ENCODE measurements around the gene TINCR. TPM values are rescaled to one million over a fixed set of nuclear protein-coding genes. Genes with fewer than 3 reads are reported as not detected.

The TINCR gene
- total RNA-seq, 1 donor from 2014 or later = 3.9 TPM

DNA sequence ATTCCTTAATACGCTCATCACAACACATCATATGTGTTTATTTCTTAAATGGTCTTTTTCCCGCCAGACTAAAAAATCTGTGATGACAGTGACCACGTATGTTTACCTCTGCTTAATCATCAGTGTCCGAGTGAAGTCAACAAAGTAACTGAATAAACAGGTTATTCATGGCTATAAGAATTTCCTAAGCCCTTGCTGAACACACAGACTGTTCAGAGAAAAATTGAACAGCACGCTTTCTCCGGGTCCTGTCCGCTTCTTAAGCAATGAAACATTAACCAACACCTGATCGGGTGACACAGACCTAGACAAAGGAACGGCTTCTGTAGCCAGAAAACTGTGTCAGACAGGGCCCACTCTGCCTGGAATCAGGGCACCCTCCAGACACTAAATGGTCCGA, 40.5 kb upstream of the TINCR start:
- intact Hi-C loops (cut with DNase I) = no loop called here
- TF ChIP-seq, protein P1, sequence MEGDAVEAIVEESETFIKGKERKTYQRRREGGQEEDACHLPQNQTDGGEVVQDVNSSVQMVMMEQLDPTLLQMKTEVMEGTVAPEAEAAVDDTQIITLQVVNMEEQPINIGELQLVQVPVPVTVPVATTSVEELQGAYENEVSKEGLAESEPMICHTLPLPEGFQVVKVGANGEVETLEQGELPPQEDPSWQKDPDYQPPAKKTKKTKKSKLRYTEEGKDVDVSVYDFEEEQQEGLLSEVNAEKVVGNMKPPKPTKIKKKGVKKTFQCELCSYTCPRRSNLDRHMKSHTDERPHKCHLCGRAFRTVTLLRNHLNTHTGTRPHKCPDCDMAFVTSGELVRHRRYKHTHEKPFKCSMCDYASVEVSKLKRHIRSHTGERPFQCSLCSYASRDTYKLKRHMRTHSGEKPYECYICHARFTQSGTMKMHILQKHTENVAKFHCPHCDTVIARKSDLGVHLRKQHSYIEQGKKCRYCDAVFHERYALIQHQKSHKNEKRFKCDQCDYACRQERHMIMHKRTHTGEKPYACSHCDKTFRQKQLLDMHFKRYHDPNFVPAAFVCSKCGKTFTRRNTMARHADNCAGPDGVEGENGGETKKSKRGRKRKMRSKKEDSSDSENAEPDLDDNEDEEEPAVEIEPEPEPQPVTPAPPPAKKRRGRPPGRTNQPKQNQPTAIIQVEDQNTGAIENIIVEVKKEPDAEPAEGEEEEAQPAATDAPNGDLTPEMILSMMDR (IDR thresholded peaks at IDR 0.05) = no peak
- Histone ChIP-seq H3K27ac (no peak overlapping the region), H3K4me3 (no peak overlapping the region), H3K9me3 (no peaks in the 10 kb centered on the region), H3K4me1 (no peaks in the 10 kb centered on the region), H3K36me3 (peaks cover 92% of the 10 kb centered on the region), H3K27me3 (ENCODE audit: low read depth) (no peaks in the 10 kb centered on the region)
- DNase-seq (no peak), ATAC-seq (no peak)

GRCh38 chr19:5607318-5608275, 39.8 kb upstream of the TINCR start:
- Histone ChIP-seq H3K27ac (no peak overlapping the region), H3K27me3 (ENCODE audit: low read depth) (no peaks in the 10 kb centered on the region), H3K4me3 (no peak overlapping the region), H3K36me3 (peaks cover 92% of the 10 kb centered on the region), H3K4me1 (no peaks in the 10 kb centered on the region), H3K9me3 (no peaks in the 10 kb centered on the region)
- ATAC-seq (no peak), DNase-seq (no peak)
- TF ChIP-seq, protein P1 (IDR thresholded peaks at IDR 0.05) = no peak
- intact Hi-C loops (cut with DNase I) = no loop called here

DNA sequence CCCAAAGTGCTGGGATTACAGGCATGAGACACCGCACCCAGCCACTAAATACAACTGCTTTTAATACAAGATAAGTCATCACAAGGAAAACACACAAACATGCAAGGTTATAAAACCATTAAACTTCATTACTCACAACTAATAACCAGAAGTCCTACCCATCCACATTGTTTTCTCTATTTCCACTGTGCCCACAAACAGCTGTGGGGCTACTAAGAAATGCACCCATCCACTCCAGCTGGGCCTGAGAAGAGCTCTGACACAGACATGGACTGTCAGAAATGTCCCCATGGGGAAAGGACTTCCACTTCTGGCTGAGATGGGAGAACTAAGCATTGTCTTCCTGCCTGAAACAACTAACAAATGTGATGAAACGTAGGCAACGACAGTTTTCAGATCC, 37.6 kb upstream of the TINCR start:
- intact Hi-C loops (cut with DNase I) = no loop called here
- DNase-seq (no peak), ATAC-seq (no peak)
- H3K27me3 ChIP-seq (ENCODE audit: low read depth) = no peaks in the 10 kb centered on the region
- H3K27ac ChIP-seq = no peak overlapping the region
- H3K4me3 ChIP-seq = no peak overlapping the region
- TF ChIP-seq, protein P1 (IDR thresholded peaks at IDR 0.05) = no peak
- H3K4me1 ChIP-seq = no peaks in the 10 kb centered on the region
- no peaks in the 10 kb centered on the region for H3K9me3 ChIP-seq
- H3K36me3 ChIP-seq = peaks cover 99% of the 10 kb centered on the region

- Histone ChIP-seq H3K27me3 (ENCODE audit: low read depth) (no peaks in the 10 kb centered on the region), H3K27ac (no peak overlapping the region), H3K9me3 (no peaks in the 10 kb centered on the region), H3K4me1 (no peaks in the 10 kb centered on the region), H3K4me3 (no peak overlapping the region), H3K36me3 (peaks cover 99% of the 10 kb centered on the region)
- ATAC-seq = no peak
- intact Hi-C loops (cut with DNase I) = no loop called here
- DNase-seq = no peak
- TF ChIP-seq, protein P1 (IDR thresholded peaks at IDR 0.05) = no peak
These were observed 35.9 kb upstream of the TINCR start for GRCh38 chr19:5603626-5604025.

DNA sequence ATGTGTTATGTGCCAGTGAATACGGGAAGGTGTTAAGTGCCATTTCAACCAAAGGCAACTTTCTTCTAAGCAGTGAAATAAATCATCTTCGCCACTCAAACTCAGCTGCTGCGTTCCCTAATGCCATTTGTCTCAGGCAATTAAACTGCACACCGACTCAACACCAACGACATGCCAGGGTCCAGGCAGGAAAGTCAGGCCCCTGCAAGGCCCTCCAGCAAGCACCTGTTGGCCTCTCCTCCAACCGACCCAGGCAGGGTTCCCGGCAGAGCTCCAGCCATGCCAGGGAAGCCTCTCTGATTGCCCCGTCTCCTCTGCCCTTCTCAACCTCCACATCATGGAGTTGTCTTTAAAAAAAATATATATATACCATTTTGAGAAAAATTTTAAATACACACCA, 33.0 kb upstream of the TINCR start:
- TF ChIP-seq, protein P1 (IDR thresholded peaks at IDR 0.05) = no peak
- no peaks in the 10 kb centered on the region for H3K9me3 ChIP-seq
- no peak for DNase-seq

More for the DNA sequence above, 33.0 kb upstream of the TINCR start:
- H3K27ac ChIP-seq = no peak overlapping the region
- no peak for ATAC-seq
- no peaks in the 10 kb centered on the region for H3K27me3 ChIP-seq (ENCODE audit: low read depth)
- peaks cover 99% of the 10 kb centered on the region for H3K36me3 ChIP-seq
- H3K4me3 ChIP-seq = no peak overlapping the region
- no peaks in the 10 kb centered on the region for H3K4me1 ChIP-seq
- intact Hi-C loops (cut with DNase I) = no loop called here
